ENCODE data around the gene EML6.
"Not testable (repeated sequence)": the region's sequence is repeated elsewhere in the genome, so short reads cannot be mapped to it uniquely, and the experiment has no call there.

Gene EML6

DNA sequence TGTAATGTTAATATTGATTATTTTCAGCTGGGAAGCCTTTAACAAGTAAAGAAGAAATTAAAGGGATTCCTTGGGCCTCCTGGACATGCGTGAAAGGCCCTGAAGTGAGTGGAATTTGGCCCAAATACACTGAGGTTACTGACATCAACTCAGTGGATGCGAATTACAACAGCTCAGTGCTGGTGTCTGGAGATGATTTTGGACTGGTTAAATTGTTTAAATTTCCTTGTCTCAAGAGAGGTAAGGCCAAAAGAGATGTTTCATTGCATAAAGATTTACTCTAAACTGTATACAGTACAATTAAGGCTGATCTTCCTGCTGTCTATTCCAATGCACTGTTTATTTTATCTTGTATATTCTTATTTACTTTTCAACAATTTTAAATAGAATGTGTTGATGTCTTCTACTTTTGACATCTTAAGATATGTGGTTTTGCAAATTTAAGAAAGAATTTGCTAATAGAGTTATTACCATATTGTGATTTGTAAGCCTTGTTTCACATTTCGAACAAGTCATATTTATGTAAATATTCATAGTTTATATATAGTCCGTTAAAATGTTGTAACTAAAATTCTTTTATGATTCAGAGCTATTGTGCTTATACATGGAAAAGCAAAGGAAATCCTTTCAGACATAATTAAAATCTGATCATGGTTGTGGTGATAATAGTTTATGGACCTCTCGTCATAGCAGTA is 130.3 kb downstream of the EML6 start:
- no peak for DNase-seq

DNA sequence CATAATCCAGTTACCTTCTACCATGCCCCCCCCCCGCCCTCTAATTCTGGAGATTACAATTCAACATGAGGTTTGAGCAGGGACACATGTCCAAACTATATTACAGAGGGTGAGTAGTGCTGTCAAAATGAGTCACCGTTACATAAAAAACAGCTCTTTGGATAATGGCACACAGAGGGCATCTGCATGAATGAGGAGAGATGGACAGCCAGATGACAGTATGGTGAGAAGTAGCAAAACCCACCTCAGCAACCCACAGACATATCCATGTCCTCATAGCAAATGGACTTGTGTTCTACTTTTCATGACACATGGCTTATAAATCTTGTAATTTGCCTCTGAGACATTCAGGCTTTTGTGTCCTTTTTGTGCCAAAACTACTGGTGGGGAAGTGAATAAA is 132.0 kb downstream of the EML6 start:
- peak; percentile 10 for DNase-seq

DNA sequence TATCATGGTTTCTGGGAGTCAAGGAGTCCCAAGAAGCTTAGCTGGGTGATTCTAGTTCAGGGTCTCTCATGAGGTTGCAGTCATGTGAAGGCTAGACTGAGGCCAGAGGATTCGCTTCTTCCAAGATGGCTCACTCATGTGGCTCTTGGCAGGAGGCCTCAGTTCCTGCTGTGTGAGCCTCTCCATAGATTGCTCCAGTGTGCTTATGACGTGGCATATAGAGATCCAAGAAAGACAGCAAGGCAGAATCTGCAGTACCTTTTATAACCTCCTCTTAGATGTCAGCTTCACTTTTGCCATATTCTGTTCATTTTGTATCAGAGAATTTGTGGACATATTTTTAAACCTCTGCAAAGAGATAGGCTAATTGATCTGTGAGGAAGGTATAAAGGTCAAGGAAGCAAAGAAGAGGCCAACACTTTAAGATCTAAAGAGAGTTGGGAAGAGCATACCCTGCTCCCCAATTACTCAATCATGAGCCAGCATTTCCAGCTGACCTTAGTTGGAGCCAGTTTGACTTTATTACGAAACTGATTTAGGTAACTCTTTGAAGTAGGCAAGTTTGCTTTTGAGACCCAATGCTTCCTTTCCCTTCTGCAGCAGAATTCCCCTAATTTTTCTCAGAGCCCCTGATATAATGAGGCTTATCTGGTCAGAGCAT is 134.7 kb downstream of the EML6 start:
- no peak for DNase-seq

DNA sequence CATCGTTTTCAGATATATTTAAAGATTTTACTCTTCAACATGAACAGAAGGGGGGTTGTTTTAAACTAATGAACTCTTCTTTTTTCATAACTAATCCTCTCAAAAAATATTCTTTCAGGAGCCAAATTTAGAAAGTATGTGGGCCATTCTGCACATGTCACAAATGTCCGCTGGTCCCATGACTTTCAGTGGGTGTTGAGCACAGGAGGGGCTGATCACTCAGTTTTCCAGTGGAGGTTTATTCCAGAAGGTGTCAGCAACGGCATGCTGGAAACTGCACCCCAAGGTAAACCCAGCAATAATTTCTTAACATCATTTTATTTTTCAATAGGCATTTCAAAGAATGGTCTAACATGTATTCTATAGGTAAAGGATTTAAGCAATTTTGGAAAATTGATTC is 136.0 kb downstream of the EML6 start:
- DNase-seq = no peak

DNA sequence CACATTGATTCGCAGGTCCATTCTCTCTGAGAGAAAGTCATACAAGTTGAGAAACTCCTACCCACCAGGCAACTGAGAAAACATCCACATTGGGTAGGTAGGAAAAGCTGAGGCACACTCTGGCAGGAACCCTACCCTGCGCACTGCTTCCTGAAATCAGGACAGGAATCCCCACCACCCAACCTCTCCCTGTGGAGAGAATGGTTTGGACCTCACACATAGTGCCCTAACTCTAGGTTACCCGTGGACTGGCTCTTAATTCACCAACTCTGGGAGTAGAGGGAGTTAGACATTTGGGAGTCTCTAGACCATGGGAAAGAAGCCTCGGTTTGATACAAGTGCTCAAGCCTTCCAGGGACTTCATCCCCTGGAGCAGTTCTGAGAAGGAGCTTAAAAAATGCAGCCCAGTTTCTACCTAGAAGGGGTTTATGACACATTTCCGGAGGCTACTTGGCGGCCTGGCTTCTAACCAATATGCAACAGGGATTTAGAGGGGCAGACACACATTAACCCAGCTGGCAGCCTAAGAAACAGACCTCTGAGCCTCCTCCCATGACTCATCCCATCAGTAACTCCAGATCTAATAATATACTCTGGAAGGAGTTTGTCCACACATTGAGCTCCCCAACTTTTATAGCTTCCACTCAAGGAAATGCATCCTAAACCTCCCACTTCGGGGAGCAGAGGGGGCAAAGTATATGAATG is 136.7 kb downstream of the EML6 start:
- DNase-seq = peak; percentile 24

GRCh38 chr2:54862229-54862628 is 138.8 kb downstream of the EML6 start:
- no peak for DNase-seq

DNA sequence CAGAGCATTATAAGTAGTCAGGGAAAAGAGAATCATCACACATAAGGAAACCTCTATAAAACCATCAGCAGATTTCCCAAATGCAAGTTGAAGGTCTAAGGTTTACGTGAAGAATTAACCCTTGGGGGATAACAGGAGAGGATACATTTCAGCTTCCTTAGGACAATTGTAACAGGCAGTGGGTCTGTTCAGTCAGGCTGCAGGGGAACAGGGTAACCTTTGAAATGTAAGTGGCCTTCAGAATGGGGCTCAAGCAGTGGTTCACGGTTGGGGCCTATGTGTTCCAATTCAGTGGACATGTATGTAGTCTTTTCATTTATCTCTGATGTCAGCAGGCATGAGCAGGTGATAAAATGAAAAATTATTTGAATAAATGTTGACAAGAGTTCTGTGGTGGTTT is 139.3 kb downstream of the EML6 start:
- DNase-seq = no peak

DNA sequence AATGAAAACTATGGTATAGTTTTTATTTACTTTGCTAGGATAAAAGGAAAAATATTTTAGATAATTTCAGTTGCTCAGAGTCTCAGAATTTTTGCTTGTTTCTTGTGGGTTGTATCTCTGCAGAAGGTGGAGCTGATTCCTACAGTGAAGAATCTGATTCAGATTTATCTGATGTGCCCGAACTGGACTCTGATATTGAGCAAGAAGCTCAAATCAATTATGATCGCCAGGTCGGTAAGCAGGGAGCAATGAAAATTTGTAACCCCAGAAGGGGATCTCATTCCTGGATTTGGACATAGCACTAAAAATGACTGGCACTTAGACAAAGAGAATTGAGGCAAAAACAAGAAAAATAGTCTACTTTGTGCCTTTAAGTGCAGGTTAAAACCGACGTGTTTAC is 140.2 kb downstream of the EML6 start:
- DNase-seq = no peak

DNA sequence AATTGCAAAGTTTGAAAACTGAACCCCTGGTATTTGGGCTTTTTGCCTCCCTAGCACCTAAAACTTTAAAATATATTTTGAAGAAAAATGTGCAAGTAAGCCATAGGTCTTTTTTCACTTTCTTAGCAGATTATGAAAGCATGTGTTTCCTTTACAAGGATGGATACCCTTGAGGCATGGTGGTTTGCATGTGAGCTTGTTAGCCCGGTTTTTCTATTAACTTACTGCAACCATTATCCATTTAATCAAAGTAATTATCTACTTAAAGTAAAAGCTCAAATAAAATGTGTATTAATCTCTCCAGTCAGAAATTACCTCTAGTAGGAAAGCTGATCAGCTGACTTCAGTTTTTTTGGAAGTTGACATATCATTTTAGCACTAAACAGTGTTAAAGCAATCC is 140.6 kb downstream of the EML6 start:
- DNase-seq = peak; percentile 47

DNA sequence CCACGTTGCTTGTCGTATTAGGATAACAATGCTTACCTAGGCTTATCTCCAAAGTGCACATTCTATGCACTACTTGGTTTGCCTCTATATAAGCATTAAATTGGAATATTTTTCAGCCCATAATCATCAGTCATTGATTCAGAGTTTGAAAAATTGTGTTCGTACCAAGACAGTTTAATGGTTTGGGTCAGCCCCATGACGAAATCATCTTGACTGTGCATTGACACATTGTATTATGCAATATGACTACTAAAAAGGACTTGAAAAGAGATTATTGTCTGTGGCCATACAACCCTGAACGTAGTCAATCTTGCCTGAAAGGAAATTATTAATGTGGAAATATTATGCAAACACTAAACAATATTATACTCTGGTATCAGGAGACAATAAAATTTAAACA is 141.3 kb downstream of the EML6 start:
- no peak for DNase-seq

GRCh38 chr2:54866179-54866578 is 142.7 kb downstream of the EML6 start:
- DNase-seq = no peak

- peak; percentile 8 for DNase-seq
These were observed 143.4 kb downstream of the EML6 start for GRCh38 chr2:54866868-54867267.

- DNase-seq = no peak
These were observed 144.0 kb downstream of the EML6 start for GRCh38 chr2:54867457-54867856.

GRCh38 chr2:54871457-54872107 is 148.1 kb downstream of the EML6 start:
- peak; percentile 70 for DNase-seq

DNA sequence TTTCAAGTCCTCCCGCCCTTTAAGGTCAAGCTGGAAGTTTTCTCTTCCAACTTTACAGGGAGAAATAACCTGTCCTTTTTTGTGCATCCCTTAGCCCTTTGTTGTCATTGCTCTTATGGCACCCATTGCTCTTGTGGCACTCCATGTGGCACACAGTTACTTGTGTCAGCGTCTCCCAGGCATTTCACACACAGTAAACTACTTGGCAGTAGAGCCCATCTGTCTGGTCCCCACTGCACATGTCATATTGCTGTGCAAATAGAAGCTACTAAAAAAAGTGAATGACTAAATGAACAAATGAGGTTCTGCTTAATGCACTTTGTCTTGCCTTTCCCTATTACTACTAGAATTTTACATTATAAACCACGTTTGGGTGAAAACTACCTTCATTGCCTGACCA is 149.3 kb downstream of the EML6 start:
- no peak for DNase-seq

DNA sequence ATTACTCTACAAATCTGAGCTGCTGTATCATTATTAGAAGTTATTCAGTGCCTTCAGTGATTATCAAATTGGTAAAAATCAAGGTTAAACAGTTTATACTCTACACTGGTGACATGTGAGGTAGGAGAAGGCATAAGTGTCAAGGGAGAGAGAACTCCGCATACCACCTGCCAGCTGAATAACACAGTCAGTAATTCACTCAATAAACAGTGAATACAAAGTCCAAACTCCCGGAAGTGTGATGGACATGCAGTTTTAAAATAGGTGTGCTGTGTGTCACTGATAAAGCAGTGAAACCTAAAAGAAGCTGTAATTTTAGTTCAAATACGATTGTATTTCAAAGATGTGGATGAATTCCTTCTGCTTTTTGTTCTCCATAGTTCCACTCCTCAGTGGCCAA is 149.8 kb downstream of the EML6 start:
- DNase-seq = not testable (repeated sequence)

- no peak for DNase-seq
These were observed 153.3 kb downstream of the EML6 start for GRCh38 chr2:54876764-54877163.

- peak; percentile 87 for DNase-seq
These were observed 154.7 kb downstream of the EML6 start for GRCh38 chr2:54878182-54878581.

DNA sequence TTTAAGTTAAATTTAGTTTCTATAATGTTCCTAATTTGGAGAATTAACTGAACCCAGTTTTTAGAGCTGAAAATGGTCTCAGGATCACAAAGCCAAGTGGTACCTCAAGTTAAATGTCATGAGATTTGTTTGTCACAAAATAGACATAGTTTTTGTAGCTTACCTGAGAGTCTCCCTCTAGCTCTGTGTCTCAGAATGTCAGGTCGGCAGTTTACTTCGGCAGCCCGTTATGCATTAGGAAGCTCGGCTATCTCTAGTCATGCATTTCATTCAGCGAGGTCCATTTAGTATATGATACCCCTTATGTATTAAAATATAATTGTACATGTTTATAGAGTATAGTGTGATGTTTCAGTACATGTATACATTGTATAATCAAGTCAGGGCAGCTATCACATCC is 155.6 kb downstream of the EML6 start:
- peak; percentile 70 for DNase-seq

DNA sequence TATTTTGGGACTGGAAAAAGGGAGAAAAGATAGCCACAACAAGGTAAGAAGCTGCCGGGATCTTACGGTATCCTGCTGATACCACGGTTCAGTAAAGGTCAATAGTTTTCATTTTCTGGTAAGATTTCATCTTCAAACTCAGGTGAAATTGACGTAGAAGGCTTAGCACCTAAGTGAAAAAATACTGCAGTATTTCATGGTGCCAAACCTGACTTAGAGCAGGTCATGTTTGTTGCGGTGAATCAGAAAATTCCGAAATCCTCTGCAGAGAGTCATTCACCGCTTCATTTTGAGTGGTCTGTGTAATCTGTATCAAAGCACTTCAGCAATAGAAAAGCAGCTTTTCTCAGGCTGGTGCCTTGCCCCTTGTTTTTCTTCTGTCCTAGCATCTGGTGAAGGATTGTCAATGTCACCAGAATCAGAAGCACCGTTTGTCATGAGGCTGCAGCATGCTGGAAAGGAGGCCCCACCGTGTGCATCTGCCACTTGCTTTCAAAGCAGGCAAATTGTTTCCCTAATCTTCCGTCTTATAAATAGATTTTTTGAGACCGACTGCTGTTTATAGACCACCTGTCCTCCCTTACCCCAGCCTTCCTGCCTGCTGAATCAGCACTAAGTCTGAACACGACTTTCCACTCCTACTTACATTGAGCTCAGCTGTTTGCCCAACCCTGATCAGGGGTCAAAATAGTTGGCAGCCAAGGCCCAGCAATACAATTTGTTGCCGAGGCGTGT is 156.3 kb downstream of the EML6 start:
- DNase-seq = peak; percentile 99

DNA sequence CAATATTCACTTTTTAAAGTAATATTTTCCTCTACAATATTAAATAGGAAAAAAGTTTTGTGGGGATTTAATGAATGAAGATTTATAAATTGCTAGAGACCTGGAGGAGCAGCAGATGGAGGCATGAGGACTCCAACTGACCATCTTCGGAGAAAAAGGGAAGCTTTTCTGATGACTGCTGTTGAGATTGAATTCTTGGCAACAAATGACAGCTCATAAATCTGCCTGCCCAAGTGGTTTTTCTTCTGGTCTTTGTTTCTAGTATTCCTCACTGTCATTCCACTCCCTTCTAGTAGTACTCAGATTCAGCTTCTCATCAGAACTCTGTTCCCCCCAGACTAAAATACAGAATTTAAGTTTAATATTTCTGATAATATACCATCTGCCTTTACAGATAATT is 157.0 kb downstream of the EML6 start:
- DNase-seq = peak; percentile 70

GRCh38 chr2:54881759-54882158 is 158.3 kb downstream of the EML6 start:
- peak; percentile 38 for DNase-seq

- DNase-seq = no peak
These were observed 162.4 kb downstream of the EML6 start for GRCh38 chr2:54885891-54886290.

Data from NCI-H82 (cell line).